ENCODE data around the gene MRPS27. TPM values are rescaled to one million over a fixed set of nuclear protein-coding genes. Genes with fewer than 3 reads are reported as not detected.

Gene MRPS27
- total and polyA plus RNA-seq, 9 of the 15 experiments (the other 6 are each of a cell fraction or from before 2014, with no cell fraction given): 73.6 to 144 (median 106) TPM

GRCh38 chr5:72283358-72283757 lies 36.7 kb downstream of the MRPS27 start (continued):
- TF ChIP-seq PATZ1 (CRISPR knock-in tag; IDR thresholded peaks at IDR 0.05; ENCODE audit: borderline replicate concordance): no peak
- no peak for TF ChIP-seq LARP7 (IDR thresholded peaks at IDR 0.05)
- no peak for TF ChIP-seq ZFP36 (IDR thresholded peaks at IDR 0.05; ENCODE audit: low read depth, low read length, partially characterized antibody)
- TF ChIP-seq BRD4 (IDR thresholded peaks at IDR 0.05): 0 out of 2 replicates have a peak, but pooled peaks have one; percentile 27
- no peak for TF ChIP-seq CBFA2T3 (IDR thresholded peaks at IDR 0.05)
- peak in 1 of 2 experiments; percentile 33; a peak in 1 of 4 replicates for TF ChIP-seq TEAD1 (CRISPR knock-in tag; IDR thresholded peaks at IDR 0.05)
- TF ChIP-seq ZNF316 (IDR thresholded peaks at IDR 0.05): no peak
- TF ChIP-seq FUS (optimal IDR thresholded peaks at IDR 0.05; ENCODE audit: low read depth, low read length): no peak
- TF ChIP-seq MNT (conservative IDR thresholded peaks at IDR 0.05): no peak
- no peak for TF ChIP-seq CUX1 (CRISPR knock-in tag; IDR thresholded peaks at IDR 0.05)
- no peak for TF ChIP-seq KDM2B (CRISPR knock-in tag; IDR thresholded peaks at IDR 0.05)
- TF ChIP-seq ZNF561 (CRISPR knock-in tag; conservative IDR thresholded peaks at IDR 0.05): no peak
- TF ChIP-seq TARDBP (IDR thresholded peaks at IDR 0.05): no peak
- no peak for TF ChIP-seq COPS2 (conservative IDR thresholded peaks at IDR 0.05)
- TF ChIP-seq ZNF165 (CRISPR knock-in tag; IDR thresholded peaks at IDR 0.05; ENCODE audit: borderline replicate concordance): 0 out of 2 replicates have a peak, but pooled peaks have one; percentile 77
- TF ChIP-seq, protein P1, sequence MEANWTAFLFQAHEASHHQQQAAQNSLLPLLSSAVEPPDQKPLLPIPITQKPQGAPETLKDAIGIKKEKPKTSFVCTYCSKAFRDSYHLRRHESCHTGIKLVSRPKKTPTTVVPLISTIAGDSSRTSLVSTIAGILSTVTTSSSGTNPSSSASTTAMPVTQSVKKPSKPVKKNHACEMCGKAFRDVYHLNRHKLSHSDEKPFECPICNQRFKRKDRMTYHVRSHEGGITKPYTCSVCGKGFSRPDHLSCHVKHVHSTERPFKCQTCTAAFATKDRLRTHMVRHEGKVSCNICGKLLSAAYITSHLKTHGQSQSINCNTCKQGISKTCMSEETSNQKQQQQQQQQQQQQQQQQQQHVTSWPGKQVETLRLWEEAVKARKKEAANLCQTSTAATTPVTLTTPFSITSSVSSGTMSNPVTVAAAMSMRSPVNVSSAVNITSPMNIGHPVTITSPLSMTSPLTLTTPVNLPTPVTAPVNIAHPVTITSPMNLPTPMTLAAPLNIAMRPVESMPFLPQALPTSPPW (CRISPR knock-in tag; IDR thresholded peaks at IDR 0.05): no peak
- TF ChIP-seq CTBP1 (IDR thresholded peaks at IDR 0.05; ENCODE audit: borderline replicate concordance): no peak
- TF ChIP-seq ZBTB26 (CRISPR knock-in tag; IDR thresholded peaks at IDR 0.05): no peak
- 0 out of 2 replicates have a peak, but pooled peaks have one; percentile 24 for TF ChIP-seq GABPA (tag; conservative IDR thresholded peaks at IDR 0.05; ENCODE audit: low read depth)
